HG02852 (cell line): ENCODE measurements around the gene MTUS2.

Experiments
- ATAC-seq: cut with Tn5 transposase; IDR thresholded peaks from one replicate; pipeline ENCODE4 v1.9.1; 2021; ENCODE audit warnings: mild to moderate bottlenecking, moderate library complexity; ENCODE audit not compliant: unreplicated experiment

The MTUS2 gene

GRCh38 chr13:29101905-29102304, 281.8 kb downstream of the MTUS2 start:
- ATAC-seq = no peak

DNA sequence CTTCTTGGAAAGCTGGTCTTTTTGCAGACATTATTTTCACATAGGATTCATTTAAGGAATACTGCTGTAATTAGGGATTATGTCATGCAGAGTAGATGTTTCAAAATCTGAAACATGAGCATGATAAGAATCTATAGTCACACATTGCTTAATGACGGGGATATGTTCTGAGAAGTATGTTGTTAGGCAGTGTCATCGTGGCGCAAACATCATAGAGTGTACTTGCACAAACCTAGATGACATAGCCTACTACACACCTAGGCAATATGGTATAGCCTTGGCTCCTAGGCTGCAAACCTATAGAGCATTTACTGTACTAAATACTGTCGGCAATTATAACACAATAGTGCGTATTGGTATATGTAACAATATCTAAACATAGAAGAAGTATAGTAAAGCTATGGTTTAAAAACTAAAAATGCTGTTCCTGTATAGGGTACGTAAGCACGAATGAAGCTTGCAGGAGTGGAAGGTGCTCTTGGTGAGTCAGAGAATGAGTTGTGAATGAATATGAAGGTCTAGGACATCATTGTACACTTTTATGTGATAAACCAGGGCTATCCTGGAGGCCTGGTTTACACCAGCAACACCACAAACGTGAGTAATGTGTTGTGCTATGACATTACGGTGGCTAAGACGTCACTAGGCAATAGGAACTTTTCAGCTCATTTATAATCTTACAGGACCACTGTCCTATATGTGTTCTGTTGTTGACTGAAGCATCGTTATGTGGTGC, 283.1 kb downstream of the MTUS2 start:
- ATAC-seq = no peak

GRCh38 chr13:29104461-29104860, 284.3 kb downstream of the MTUS2 start:
- no peak for ATAC-seq

DNA sequence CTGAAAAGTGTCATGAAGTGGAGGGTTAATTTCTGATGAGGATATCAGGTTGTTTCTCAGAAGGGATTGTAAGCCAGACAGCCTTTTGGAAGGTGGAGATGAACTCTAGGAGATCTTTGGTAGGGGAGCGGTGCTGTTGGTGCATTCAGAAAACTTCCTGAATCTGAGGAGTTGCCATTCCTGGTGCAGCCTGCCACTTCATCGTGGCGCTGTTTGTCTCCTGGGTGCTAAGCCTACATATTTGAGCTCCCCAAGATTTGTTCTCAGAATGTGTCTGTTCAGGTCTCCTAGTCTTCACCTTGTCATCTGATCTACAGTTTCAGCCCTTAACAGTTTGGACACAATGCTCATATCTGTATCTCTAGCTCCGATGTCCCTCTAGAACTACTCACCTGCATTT, 285.6 kb downstream of the MTUS2 start:
- ATAC-seq = no peak

GRCh38 chr13:29106651-29107050, 286.5 kb downstream of the MTUS2 start:
- ATAC-seq = no peak

DNA sequence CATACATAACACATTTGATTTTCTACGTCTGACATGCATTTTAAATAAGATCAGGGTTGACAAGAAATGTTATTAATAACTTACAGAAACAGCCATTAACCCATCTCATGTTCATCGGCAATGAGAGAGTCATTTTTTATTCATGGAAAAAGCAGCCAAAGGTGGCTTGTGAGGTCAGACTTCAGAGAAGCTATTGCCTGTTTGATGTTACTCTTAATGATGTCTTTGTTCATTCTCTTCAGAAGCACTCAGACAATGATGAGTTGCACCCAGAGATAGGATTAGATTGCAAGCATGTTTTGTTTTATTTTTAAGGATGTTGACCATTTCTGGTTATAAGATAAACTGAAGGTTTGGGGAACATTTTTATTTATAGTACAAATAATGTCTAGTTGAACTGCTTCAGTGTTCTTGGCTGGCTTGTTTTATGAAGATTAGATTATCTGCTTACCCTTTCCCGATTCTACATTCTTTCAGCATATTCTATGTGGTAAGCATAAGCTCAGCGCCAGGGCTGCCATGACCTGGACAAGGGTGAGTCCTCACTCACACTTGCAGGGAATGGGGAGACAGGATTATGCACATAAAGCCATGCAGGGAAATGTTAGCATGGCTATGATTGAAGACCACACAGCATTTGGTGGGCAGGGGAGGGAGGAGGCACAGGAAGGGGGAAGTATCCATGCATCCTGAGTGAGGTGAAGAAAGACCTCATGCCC, 288.1 kb downstream of the MTUS2 start:
- no peak for ATAC-seq

DNA sequence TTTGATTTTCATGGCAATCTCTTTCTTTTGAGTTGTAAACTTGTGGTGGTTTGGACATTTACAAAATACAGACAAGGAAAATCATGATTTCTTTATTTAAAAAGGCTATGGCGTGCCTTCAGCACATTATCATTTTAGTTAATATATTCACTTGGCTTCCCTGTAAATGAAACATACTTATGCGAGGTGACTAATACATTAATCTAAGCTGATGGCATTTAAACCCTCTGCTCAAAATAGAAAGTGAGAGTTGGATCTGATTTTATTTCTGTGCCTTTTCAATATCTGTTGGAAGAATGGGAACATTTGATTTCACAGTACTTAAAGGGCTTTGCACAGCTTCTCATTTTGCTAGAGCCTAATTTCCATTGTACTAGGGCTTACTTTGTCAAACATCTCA, 289.8 kb downstream of the MTUS2 start:
- ATAC-seq = no peak

DNA sequence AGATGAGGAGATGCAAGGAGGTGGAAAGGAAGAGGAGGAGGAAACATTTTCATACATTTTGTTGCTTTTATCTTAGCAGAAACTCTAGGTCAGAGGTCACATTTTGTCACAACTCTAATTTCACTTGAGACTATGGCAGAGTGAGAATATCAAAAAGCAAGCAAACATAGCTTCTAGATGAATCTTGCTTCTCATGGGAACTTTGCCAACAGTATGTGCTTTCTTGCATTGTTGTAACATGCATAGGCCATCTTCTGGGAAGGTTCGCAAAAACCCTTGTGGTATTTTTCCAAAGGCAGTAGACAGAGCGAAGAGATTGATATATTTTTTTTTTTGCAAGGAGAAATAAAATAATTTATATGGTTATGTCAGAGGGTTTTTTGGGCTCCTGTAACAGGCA, 291.3 kb downstream of the MTUS2 start:
- ATAC-seq = no peak

GRCh38 chr13:29115842-29116241, 295.7 kb downstream of the MTUS2 start:
- ATAC-seq = no peak

GRCh38 chr13:29117663-29118062, 297.5 kb downstream of the MTUS2 start:
- no peak for ATAC-seq

DNA sequence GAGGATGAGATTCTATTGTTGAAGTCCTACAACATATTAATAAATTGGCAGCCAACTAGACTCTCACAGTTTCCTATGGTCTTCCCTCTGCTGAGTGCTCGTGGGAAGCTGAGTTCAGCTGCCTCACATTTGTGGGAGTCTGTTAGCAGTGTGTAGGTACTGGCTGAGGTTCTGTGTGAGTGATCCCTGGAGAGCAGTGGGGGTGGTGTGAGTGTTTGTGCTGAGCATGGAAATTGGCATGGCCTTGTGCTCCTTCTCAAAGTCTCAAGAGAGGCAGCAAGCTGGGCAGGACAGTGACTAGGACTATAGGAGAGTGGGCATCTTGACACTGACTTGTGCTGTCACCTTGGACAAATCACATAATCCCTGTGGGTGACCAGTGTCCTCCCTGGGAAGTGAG, 298.3 kb downstream of the MTUS2 start:
- no peak for ATAC-seq

- ATAC-seq = peak; percentile 79
Measured at GRCh38 chr13:29125191-29125933, 305.2 kb downstream of the MTUS2 start.

GRCh38 chr13:29125934-29126424, 305.8 kb downstream of the MTUS2 start:
- peak; percentile 70 for ATAC-seq

- no peak for ATAC-seq
Measured at GRCh38 chr13:29129616-29130015, 309.5 kb downstream of the MTUS2 start.

- ATAC-seq = no peak
Measured at GRCh38 chr13:29131159-29131558, 311.0 kb downstream of the MTUS2 start.

DNA sequence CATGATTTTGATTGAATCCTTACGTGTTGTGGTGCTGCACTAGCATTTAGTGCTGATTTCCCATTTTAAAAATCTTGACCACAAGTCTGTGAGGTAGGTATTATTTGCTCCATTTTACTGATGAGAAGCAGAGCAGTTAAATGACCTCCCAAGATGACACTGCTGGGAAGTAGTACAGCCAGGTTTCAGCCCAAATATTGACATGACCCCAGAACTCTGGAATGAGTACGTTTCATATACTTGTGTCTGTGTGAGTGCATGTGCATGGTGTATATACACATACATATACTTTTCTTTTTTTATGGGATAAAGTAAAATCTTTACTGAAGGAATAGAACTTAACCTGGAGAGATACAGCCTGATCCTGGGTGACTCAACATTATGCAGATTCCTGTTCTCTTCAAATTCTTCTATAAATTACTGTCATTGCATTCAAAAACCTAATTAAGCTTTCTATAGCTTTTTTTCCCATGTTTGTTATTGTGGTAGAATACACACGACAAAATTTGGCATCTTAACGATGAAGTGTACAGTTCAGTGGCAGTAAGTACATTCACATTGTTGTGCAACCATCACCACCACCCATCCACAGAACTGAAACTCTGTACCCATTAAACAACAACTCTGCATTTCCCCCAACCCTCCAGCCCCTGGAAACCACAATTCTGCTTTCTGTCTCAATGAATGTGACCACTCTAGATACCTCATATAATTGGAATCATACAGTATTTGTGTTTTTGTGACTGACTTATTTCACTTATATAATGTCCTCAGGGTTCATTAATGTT, 311.9 kb downstream of the MTUS2 start:
- ATAC-seq = no peak

DNA sequence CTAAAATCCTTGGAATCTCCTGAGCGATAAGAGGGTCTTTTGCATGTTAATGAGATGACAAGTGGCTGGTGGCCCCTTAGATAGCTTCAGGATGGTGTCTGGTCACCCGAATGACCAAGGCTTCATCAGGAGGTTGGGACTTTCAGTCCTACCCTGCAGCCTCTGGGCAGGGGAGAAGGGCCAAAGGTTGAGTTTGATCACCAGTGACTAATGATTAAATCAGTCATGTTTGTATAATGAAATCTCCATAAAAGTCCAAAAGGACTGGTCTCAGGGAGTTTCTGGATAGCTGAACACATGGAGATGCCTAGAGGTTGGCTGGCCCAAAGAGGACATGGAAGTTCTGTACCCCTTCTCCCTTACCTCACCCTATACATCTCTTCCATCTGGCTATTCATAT, 316.2 kb downstream of the MTUS2 start:
- ATAC-seq = no peak

DNA sequence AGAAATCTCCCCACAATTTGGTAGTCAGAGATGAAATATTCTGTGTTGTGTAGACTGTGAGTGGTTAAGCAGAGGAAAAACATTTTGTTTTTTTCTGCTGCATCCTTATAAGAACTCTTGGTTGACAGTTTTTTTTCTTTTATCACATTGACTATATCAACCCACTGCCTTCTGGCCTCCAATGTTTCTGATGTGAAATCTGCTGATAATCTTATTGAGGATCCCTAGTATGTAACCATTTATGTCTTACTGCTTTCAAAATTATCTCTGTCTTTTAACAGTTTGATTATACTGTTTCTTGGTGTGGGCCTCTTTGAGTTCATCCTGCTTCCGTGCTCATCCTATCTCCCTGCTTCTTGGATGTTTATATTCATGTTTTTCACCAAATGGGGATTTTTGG, 316.9 kb downstream of the MTUS2 start:
- no peak for ATAC-seq

- ATAC-seq = no peak
Measured at GRCh38 chr13:29137995-29138394, 317.9 kb downstream of the MTUS2 start.

GRCh38 chr13:29140277-29140676, 320.1 kb downstream of the MTUS2 start:
- ATAC-seq = no peak

DNA sequence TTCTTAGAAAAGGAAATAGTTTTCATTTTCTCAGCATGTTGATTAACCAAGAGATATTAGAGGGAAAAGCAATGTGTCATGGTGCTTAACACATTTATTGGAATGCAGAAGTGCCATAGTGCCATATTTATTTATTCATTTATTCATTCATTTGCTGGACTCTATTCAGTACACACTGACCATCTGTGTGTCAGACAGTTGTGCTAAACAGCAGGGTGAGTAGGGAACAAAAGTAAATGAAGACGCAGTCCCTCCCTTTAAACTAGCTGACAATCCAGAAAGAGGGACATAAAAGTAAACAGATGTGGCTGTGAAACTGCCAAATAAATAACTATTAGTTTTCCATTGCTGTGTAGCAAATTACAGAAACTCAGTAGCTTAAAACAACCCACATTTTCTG, 323.7 kb downstream of the MTUS2 start:
- no peak for ATAC-seq
